ENCODE data around the gene UPF2. TPM values are rescaled to one million over a fixed set of nuclear protein-coding genes. Genes with fewer than 3 reads are reported as not detected.

Gene UPF2
- total and polyA plus RNA-seq, 2 of the 4 experiments (the other 2 are of a cell fraction): 9.2 to 14.3 TPM

DNA sequence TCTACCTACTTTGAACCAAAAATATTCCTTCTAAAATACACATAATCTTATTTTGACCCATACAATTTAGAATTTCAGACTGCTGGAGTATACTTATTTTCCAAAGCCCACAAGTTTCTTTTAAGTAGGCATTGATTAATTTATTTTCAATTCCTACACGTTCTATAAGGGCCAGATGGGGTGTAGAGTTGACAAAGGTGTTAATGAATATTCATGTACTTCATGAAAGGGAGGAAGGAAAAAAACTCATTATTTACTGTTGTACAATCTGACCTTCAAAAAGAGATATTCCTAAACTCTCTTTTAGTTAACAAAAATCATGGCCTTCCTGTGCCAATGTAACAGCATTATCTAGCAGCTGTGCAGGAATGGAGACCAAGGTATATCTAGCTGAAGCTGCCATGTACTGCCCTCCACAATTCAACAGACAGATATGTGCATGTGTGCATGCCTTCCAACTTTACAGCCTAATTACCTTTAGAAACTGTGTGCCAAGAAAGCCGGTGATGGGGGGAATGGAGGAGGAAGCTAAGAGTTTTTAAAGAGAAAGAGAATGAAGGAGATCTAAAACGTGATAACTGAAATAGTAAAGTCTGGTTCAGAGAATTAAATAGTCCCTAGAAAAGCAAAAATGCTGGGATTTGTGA lies 108.9 kb downstream of the UPF2 start:
- H3K27me3 ChIP-seq (ENCODE audit: control insufficient read depth, insufficient read depth, low read length): no peaks in the 10 kb centered on the region
- ChIA-PET CTCF (no interaction called here), POLR2A (ENCODE audit: unreplicated experiment) (no interaction called here)
- dilution Hi-C loops (cut with HindIII; ENCODE audit: low sequenced_read_pairs, unreplicated experiment): no loop called here
- no peak overlapping the region for H2AFZ ChIP-seq (replicated peaks; ENCODE audit: low read length, poor library complexity)
- peaks cover 0 to 3% of the 10 kb centered on the region in 2 experiments; a peak in 1 of 4 replicates for H3K79me1 ChIP-seq (ENCODE audit: low read depth in 1 of 2, low read length in 2 of 2)
- H4K5ac ChIP-seq (ENCODE audit: low read depth, low read length): no peak overlapping the region
- H4K91ac ChIP-seq (ENCODE audit: insufficient read depth, low read depth, low read length): no peak overlapping the region
- H2AK9ac ChIP-seq (replicated peaks; ENCODE audit: low read depth, low read length, poor library complexity): no peak overlapping the region
- in situ Hi-C loops (cut with MboI; ENCODE audit: low sequenced_read_pairs): no loop called here
- H2BK15ac ChIP-seq (ENCODE audit: low read depth, low read length): no peak overlapping the region
- H2BK20ac ChIP-seq (ENCODE audit: low read depth, low read length): no peak overlapping the region
- no peaks in the 10 kb centered on the region for H3K4me1 ChIP-seq (ENCODE audit: control insufficient read depth, insufficient read depth, low read length)
- H3K18ac ChIP-seq (ENCODE audit: low read depth, low read length): no peak overlapping the region
- ATAC-seq (ENCODE audit: low read depth): no peak
- H3K27ac ChIP-seq (ENCODE audit: insufficient read depth, low read length): no peak overlapping the region
- H3K4me3 ChIP-seq (ENCODE audit: insufficient read depth, low read depth, low read length): no peak overlapping the region
- BruUV-seq (replicated peaks): no TSS peak
- H3K9ac ChIP-seq (ENCODE audit: low read depth, low read length): no peak overlapping the region
- intact Hi-C loops (cut with micrococcal nuclease): no loop called here
- no peak overlapping the region for H2BK5ac ChIP-seq (ENCODE audit: low read depth, low read length, poor library complexity, severe bottlenecking)
- no peak overlapping the region for H3K14ac ChIP-seq (replicated peaks; ENCODE audit: low read depth, low read length)
- TF ChIP-seq ELK1 (IDR thresholded peaks at IDR 0.05; ENCODE audit: borderline replicate concordance, low read depth, low read length) (no peak), POLR2A (IDR thresholded peaks at IDR 0.05; ENCODE audit: low read depth, low read length) (no peak)
- no peaks in the 10 kb centered on the region for H3K9me3 ChIP-seq (ENCODE audit: control insufficient read depth, insufficient read depth, low read length)
- H3K9me1 ChIP-seq (ENCODE audit: insufficient read depth, low read length): peaks cover 3% of the 10 kb centered on the region; the same call in 1 of the 2 replicates
- no peak overlapping the region for H3K4ac ChIP-seq (ENCODE audit: low read depth, low read length)
- WGBS, 2 experiments (ENCODE audit: extremely low coverage in 2 of 2, insufficient read length in 1 of 2): 86% methylated on average over 1 of the region's 3 CpGs; no CpG with 5 or more reads in 1 of the 2 experiments
- no peak overlapping the region for H3K56ac ChIP-seq (ENCODE audit: extremely low read depth, insufficient read depth, low read length)
- no peaks in the 10 kb centered on the region for H4K20me1 ChIP-seq (ENCODE audit: insufficient read depth, low read length)
- no peak overlapping the region for H3K4me2 ChIP-seq (ENCODE audit: low read depth, low read length)
- no peak overlapping the region for H3K23ac ChIP-seq (ENCODE audit: low read depth, low read length)
- H3K36me3 ChIP-seq (ENCODE audit: control insufficient read depth, insufficient read depth, low read length): peaks cover 38% of the 10 kb centered on the region
- no peak overlapping the region for H2AK5ac ChIP-seq (ENCODE audit: low read depth, low read length)
- H2BK120ac ChIP-seq (ENCODE audit: low read depth, low read length): no peak overlapping the region
- no peak overlapping the region for H4K8ac ChIP-seq (ENCODE audit: low read depth in 2 of 2, low read length in 2 of 2)
- DNase-seq: no peak
